HG02870 (cell line): Measurements from ENCODE around the gene ADAM15.

Source experiments
- ATAC-seq: cut with Tn5 transposase; IDR thresholded peaks from one replicate; pipeline ENCODE4 v1.9.1; 2021; ENCODE audit warnings: mild to moderate bottlenecking, moderate library complexity; ENCODE audit not compliant: unreplicated experiment

The ADAM15 gene

DNA sequence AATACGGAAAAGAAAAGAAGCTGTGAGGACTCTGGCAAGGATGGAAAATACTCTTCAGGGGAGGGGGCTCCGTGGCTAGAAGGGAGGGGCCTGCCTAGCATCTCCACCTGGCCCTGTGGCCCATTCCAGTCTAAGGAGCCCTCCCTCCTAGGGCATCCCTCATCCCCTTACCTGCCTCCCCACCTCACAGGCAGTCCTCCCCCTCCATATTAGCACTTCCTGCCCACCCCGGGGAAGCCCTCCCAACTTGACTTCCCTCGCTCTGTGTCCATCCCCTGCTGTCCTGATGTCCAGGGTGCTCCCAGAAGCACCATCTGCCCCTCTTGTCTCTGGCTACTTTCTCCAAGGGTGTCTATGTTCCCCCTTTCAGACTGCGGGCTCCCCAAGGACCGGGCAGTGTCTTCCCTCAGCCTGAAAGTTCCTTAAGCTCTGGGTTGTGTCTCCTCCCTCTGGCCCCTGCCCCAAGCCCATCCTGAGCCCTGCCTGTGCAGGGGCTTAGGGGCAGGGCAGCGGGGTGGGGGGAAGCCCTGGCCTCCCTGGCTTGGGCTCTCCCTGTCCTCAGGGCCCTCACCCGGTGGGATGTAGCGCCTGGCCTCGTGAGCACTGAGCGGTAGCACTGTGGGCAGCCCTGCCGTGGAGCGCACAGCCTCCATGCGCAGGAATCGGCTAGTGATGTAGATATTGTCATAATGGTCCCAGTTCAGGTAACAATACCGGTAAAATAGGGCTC lies 21.4 kb upstream of the ADAM15 start:
- ATAC-seq, result no peak

DNA sequence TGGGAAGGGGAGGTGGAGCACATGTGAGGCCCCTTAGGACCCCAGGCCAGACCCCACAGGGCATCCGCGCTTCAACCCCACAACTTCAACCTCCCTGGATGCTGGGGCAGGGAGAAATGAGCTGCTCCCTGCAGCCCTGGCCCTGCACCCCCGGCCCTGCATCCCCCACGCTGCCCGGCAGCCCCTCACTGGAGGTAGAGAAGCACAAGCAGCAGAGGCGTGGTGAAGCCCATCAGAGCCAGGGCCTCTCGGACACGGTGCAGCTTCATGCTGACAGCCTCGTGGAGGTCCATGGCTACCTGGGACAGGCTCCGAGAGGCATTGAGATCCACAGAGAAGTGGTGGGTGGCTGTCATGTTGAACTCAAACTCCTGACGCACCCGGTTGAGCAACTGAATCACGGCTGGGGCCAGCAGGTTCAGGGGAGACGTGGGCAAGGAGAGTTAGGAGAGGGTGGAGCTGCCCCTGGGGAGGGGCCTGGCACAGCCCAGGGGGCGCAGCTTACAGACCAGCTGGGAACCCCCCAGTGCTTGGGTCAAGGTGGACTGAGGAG lies 20.8 kb upstream of the ADAM15 start:
- ATAC-seq, result no peak

DNA sequence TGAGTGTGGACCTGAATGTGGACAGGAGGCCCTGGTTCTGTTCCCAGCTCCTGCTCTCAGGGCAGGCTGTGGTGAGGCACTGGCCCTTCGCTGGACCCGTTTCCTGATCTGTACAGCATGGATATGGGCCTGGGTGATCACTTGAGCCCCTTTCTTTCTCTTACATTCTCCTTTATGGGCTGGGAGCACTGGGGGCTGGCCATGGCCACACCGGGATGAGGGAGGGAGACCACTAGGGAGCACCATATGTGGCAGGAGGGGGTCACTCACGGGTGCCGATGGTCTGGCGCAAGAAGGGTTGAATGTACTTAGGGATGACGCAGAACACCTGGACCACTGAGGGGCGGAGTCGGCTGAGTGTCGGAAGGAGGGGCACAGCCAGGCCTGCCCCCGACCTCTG lies 20.2 kb upstream of the ADAM15 start:
- no peak for ATAC-seq

DNA sequence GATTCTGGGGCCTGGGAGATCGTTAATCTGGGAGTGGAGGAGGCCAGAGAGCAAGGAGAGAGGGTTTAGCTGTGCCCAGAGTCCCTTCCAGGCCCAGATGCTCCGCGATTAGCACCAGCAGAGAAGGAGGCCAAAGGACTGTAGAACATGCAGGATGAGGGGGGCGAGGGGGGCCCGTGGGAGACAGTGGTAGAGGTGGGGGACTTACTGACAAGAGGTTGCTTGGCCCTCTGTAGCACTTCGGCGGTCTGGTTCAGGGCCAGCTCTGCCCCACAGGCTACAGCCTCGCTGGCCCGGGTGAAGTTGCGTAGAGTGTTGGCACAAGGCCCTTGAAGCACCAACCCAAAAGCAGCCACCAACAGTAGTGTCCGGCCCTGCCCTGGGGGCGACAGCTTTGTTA lies 18.2 kb upstream of the ADAM15 start:
- no peak for ATAC-seq

DNA sequence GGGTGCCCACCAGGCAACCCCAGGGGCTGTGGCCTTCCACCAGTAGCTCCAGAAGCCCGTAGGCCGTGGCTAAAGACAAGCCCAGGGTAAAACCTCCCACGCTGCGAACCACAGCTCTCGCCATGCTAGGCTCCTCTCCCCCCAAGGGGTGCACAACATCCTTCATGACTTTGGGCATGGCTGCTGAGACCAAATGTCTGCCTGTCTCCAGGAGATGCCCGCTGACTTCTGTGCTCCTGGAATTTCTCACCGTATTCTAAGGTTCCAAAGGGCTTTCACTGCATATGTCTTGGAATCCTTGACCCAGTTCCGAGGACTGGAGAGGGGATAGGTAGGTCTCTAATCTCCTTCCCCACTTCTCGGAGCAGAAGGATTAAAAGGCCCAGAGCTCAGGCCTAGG lies 17.6 kb upstream of the ADAM15 start, which contains the start of the genes DCST1 and DCST2:
Gene DCST1, plus strand, starts transcription at position 301 of the 400 bp plus-strand sequence. CDS start 213 bp downstream, outside the sequence.
Gene DCST2, minus strand, starts transcription at position 258 of the 400 bp plus-strand sequence. Its CDS starts 80 bp downstream, at position 178.
- no peak for ATAC-seq

DNA sequence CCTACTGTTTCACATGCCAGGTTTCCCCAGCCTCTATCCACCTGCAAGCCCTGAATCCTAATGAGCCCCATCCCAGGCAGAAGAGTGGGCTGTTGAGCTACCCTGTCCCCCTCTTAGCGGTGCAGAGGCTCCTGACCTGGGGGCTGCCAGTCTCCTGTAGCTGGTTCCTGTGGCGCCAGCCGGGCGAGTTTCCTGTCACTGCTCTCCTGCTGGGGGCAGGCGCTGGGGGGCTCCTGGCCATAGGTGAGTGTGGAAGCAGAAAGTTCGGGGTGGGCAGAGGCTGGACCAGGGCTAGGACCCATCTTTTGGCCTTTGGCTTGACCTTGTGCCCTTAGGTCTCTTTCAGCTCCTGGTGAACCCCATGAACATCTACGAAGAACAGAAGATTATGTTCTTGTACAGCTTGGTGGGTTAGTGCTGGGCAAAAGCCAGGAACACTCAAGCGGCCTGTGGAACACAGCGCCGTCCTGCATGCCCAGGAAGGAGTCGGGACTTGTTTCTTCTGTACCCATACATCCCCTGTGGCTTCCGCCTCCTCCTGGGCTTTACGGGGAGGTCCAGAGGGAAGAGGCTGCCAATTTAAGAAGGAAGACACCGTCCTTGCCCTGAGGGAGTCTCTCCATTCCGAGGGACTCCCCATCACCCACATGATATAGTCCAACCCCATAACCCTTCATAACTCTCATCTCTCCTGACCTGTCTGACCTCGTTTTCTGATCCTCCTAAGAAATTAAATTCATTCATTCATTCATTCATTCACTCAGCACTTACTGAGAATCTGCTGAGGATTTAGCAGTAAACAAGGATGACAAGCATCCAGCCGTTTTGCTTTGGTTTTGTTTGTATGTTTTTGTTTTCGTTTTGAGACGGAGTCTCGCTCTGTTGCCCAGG lies 16.6 kb upstream of the ADAM15 start:
- ATAC-seq, result no peak

DNA sequence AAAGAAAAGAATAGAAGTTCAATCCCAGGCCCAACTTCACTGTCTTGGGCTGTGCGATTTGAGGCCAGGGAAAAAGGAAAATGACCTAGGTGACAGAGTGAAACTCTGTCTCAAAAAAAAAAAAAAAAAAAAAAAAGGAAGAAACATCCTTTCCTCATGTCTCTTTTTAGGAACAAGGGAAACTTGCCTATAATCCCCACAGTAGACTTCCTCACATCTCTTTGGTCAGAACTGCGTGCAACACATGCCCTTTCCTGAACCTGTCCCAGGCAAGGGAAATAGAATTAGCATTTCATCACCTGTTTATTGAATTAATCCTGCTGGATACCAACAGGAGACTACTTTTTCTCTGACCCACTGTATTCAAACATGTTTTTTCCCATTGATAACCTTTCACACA lies 15.2 kb upstream of the ADAM15 start:
- no peak for ATAC-seq

DNA sequence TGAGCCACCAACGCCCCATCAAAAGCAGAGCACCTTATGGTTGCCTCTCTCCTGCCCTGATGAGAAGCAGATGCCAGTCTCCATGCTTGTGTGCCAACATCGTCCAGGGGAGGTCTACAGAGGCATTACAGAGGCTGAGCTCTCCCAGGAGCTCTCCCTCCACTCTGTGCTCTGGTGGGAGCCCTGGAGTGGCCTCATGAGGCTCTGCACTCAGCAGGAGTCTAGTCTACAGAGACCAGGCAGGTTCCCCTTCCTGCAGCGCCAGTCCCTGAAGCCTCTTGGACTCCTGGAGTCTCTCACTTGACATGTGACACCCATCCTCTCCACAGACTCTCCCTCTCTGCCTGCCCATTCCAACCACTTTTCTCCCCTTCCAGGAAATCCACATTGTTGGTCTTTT lies 14.1 kb upstream of the ADAM15 start:
- no peak for ATAC-seq

DNA sequence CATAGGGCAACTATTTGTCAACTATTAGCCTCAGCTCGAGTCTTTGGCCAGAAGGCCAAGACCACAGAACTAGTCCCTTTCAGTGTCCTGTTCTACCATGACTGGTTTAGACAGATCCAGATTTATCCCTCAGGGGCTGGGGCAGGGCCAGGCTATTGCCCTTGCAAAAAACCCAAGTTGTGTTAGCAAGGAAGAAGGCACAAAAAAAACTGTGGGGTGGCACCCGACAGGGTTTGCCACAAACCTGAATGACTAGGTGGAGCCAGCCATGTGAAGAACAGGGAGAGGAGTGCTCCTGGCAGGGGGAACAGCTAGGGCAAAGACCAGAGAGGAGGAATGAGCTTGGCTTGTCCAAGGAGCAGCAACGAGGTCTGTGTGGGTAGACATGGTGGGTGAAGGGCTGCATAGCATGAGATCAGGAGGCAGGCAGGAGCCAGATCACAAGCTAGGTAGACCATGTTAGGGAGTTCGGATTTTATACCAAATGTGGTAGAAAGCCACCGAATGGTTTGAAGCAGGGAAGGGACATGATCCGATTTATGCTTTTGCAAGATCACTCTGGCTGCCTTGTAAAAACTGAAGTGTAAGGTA lies 13.2 kb upstream of the ADAM15 start:
- no peak for ATAC-seq

DNA sequence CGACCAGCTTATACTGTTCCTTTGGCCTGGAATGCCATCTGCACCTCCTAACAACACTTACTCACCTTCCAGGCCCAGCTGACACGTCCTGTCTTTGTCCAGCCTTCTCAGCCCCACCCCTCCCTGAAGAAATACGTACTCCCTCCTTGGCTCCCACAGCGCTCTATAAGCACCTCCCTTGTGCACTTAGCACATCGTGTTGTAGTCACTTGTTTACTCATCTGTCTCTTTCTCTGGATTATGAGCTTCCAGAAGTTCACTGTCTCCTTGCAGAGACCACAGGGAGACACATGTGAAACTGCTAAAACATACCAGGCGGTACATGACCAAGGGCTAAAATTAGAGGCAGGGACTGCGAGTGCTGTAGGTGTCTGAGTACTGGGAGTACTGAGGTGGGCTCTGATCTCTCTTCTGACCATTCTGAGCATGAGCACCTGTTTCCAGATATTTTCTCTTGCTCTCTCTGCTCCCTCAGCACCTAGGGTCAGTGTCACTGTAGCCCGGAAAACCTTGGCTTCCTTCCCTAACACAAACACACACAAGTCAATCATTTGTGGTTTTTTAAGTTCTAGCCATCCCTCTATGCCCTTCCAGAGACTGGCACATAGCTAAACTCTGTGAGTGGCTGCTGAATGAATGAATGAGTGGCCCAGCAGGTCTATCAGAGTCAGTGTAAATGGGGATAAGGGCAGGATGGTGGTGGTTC lies 12.4 kb upstream of the ADAM15 start:
- ATAC-seq, result no peak

DNA sequence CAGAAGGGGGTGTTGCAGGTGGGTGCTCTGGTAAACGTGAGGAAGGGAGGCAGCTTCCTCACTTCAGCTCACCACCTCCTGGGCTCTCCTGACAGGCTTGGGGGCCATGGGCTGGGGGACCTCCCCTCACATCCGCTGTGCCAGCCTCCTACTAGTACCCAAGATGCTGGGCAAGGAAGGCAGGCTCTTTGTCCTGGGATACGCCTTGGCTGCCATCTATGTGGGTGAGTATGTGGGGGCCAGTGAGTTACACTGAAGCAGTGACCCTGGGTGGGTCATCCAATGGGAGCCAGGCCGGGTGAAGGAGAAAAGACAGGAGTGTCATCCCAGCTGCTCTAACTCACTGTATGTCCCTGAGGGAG lies 11.8 kb upstream of the ADAM15 start:
- ATAC-seq, result no peak

DNA sequence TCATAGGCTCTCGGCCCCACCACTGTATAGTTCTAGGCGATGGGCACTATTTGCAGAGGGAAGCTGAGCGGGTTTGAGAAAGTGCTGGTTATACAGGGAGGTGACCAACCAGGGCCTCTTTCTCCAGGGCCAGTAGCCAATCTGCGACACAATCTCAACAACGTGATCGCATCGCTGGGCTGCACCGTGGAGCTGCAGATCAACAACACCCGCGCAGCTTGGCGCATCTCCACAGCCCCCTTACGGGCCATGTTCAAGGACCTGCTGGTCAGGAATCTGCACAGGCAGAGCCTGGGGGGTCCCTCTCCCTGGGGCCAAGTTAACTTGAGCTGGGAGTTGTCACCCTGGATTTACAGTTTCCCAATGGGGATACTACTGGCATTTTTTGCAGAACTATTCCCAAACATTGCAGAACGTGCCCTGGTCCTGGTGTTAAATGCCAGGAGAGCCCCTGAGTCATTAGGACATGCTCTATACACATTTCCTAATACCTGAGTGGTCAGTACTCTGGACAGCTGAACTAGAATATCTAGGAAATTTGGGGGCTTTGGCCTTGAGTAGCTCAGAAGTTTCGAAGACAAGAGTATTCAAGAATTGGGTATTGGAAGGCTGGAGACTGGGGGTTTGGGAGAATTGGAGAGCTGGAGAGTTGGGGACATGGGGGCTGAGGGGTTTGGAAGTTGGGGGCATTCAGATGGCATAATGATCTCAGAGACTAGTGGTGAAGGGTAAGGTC lies 10.6 kb upstream of the ADAM15 start:
- ATAC-seq, result no peak

DNA sequence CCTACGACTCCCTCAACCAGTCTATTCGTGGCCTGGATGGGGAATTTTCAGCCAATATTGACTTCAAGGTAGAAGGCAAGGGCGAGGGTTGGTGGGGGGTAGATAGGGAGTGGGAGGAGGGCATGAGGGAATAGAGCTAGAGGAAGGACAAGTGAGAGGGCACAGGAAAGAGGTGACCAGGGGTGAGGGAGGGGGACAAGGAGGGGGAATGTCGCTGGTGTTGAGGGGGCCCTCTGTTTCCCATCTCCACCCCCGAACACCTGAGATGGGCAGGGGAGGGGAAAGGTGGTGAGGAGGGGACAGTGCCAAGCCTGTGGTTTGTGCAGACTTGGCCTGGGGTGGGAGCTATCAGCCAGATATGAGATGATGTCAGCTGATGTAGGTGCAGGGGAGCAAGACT lies 8.3 kb upstream of the ADAM15 start:
- no peak for ATAC-seq

DNA sequence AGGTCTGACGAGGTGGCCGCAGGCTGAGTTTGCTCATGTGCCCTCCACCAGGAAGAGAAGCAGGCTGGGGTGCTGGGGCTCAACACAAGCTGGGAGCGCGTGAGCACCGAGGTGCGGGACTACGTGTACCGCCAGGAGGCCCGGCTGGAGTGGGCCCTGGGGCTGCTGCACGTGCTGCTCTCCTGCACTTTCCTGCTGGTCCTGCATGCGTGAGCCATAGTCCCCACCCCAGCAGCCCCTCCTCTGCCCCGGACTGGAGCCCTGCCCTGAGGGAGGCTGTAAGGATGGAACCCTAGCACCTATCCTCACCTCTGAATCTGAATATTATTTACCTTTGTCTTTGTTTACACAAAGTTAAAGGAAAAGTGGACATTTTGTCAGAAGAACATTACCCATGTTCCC lies 7.8 kb upstream of the ADAM15 start:
- no peak for ATAC-seq

DNA sequence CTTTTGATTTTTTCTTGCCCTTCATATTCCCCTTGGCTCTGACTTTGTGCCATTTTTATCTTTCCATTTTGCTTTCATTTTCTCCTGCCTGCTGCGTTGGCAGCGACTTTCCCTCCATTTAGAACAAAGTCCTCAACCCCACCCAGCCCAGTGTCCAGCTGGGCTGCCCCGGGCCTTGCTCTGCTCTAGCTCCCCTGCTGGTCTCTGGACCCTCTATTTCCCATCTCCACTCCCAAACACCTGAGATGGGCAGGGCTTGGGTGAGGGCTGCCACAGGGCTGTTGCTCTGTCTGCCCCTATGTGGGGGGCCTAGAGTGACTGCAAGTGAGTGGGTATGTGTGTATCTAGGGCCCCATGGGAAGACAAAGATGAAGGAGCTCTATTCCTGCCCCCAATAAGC lies 7.3 kb upstream of the ADAM15 start:
- ATAC-seq, result no peak

DNA sequence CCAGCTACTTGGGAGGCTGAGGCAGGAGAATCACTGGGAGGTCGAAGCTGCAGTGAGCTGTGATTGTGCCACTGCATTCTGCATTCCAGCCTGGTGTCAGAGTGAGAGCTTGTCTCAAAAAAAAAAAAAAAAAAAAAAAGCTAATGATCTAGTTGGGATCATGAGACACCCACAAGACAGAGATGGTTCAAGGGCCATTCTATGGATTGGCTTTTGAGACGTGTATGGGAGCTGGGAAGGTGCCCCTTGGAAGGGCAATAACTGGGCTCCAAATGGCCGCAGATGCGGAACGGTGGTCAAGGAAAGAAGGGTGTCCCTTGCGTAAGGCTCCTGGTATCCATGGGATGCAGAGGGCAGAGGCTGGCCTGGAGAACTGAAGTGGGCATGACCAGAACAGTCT lies 6.8 kb upstream of the ADAM15 start:
- no peak for ATAC-seq

DNA sequence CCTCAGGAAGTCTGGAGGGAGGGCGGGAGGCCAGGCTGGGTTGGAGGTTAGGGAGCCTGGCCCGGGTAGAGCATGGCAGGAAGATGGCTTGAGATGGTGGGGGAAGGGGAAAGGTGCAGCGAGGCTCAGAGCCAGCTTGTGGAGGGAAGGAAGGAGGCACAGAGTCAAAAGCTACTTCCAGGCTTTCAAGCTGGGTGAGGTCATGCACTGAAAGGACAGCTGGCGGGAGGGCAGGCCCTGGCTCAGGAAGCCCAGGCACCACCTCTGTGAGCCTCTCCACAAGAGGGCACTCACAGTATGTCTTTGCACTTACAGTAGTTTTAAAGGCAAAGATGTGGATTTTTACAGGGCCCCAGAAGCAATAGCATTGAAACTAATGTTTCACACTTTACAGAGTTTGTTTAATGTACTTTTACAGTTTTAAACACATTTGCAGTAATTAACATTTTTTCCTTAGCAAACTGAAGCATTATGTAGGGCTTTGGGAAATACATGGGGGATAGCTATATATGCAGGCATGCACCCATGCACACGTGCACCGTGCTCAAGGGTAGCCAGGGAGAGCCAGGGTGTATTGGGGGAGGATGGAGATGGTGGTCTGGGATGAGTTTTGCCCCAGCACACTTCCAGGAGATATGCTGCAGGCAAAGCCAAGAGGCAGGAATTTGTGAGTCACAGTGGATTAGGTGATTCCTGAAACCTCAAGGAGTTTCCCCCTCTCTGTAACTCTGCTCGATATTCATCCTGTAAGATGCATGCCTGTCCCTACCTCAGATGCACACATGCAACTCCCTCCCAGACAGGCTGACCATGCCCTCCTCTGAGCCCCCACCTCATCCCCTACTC lies 6.1 kb upstream of the ADAM15 start:
- ATAC-seq, result no peak

DNA sequence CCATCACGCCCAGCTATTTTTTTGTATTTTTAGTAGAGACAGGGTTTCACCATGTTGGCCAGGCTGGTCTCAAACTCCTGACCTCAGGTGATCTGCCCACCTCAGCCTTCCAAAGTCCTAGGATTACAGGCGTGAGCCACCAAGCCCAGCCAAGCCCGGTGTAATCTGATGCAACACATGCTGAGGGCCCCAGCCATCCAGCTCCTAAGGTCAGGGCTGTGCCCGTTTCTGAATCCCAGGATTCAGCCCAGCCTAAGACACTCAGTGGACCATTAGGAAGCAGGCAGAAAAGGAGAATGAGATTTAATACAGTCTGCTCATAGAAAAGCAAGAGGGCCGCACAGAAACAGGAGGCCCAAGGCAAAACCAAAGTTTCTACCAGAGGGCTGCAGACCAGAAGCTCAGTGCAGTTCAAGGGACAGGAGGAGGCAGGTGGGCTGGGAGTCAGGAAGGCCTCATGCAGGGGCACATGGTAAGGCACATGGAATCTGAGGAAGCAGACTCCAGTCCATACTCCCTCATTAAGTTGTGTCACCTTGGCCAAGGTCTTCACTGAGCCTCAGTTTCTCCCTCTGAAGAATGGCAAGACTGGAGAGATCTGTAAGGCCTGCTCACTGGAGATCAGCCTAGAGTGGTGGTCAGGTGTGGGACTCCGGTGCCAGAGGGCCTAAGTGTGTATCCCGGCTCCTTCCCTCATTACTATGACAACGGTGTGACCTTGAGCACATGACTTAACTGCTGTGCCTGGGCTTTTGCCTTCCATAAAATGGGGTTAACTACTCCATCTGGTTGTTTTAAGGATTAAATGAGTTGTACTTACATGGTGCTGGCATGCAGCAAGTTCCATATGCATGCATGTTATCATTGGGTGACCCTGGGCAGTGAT lies 2.4 kb upstream of the ADAM15 start:
- ATAC-seq, result no peak
